ENCODE results near the gene SERGEF.
"Not testable (repeated sequence)": the region's sequence is repeated elsewhere in the genome, so short reads cannot be mapped to it uniquely, and the experiment has no call there.

The SERGEF gene

GRCh38 chr11:18010977-18011586 is 1.8 kb downstream of the SERGEF start:
- no peaks in the 10 kb centered on the region for H3K36me3 ChIP-seq
- H3K4me1 ChIP-seq (ENCODE audit: control insufficient read depth in 1 of 2, insufficient read depth in 1 of 2, low read depth in 1 of 2, low read length in 1 of 2) = peaks cover 10 to 11% of the 10 kb centered on the region in 2 experiments
- no peaks in the 10 kb centered on the region for H3K9me3 ChIP-seq
- H3K4me3 ChIP-seq (ENCODE audit: low read depth in 1 of 2, low read length in 1 of 2) = no peak overlapping the region
- TF ChIP-seq CTCF (IDR thresholded peaks at IDR 0.05) = no peak
- H3K27ac ChIP-seq = peak overlapping the region; percentile 57
- H3K27me3 ChIP-seq = peaks cover 26% of the 10 kb centered on the region

- H3K36me3 ChIP-seq = no peaks in the 10 kb centered on the region
- H3K27ac ChIP-seq = no peak overlapping the region
- no peaks in the 10 kb centered on the region for H3K9me3 ChIP-seq
- H3K27me3 ChIP-seq = peaks cover 17% of the 10 kb centered on the region
- no peak overlapping the region for H3K4me3 ChIP-seq (ENCODE audit: low read depth in 1 of 2, low read length in 1 of 2)
- TF ChIP-seq CTCF (IDR thresholded peaks at IDR 0.05) = no peak
- H3K4me1 ChIP-seq (ENCODE audit: control insufficient read depth in 1 of 2, insufficient read depth in 1 of 2, low read depth in 1 of 2, low read length in 1 of 2) = peaks cover 11 to 17% of the 10 kb centered on the region in 2 experiments
These were observed 2.7 kb downstream of the SERGEF start for GRCh38 chr11:18010121-18010670.

GRCh38 chr11:18005376-18006129 is 7.3 kb downstream of the SERGEF start:
- Histone ChIP-seq H3K36me3 (no peaks in the 10 kb centered on the region), H3K4me1 (ENCODE audit: control insufficient read depth in 1 of 2, insufficient read depth in 1 of 2, low read depth in 1 of 2, low read length in 1 of 2) (peaks cover 0 to 7% of the 10 kb centered on the region in 2 experiments), H3K4me3 (ENCODE audit: low read depth in 1 of 2, low read length in 1 of 2) (no peak overlapping the region), H3K9me3 (no peaks in the 10 kb centered on the region), H3K27me3 (no peaks in the 10 kb centered on the region), H3K27ac (no peak overlapping the region)
- no peak for TF ChIP-seq CTCF (IDR thresholded peaks at IDR 0.05)

- Histone ChIP-seq H3K36me3 (no peaks in the 10 kb centered on the region), H3K4me3 (ENCODE audit: low read depth in 1 of 2, low read length in 1 of 2) (no peak overlapping the region), H3K4me1 (ENCODE audit: control insufficient read depth in 1 of 2, insufficient read depth in 1 of 2, low read depth in 1 of 2, low read length in 1 of 2) (peaks cover 0 to 7% of the 10 kb centered on the region in 2 experiments), H3K27me3 (no peaks in the 10 kb centered on the region), H3K27ac (no peak overlapping the region), H3K9me3 (no peaks in the 10 kb centered on the region)
- TF ChIP-seq CTCF (IDR thresholded peaks at IDR 0.05) = no peak
These were observed 11.7 kb downstream of the SERGEF start for GRCh38 chr11:18001191-18001590.

GRCh38 chr11:18000760-18001159 is 12.1 kb downstream of the SERGEF start:
- no peaks in the 10 kb centered on the region for H3K36me3 ChIP-seq
- no peaks in the 10 kb centered on the region for H3K27me3 ChIP-seq
- TF ChIP-seq CTCF (IDR thresholded peaks at IDR 0.05) = no peak
- peaks cover 0 to 5% of the 10 kb centered on the region in 2 experiments for H3K4me1 ChIP-seq (ENCODE audit: control insufficient read depth in 1 of 2, insufficient read depth in 1 of 2, low read depth in 1 of 2, low read length in 1 of 2)
- H3K27ac ChIP-seq = no peak overlapping the region
- no peak overlapping the region for H3K4me3 ChIP-seq (ENCODE audit: low read depth in 1 of 2, low read length in 1 of 2)
- H3K9me3 ChIP-seq = no peaks in the 10 kb centered on the region

GRCh38 chr11:18000128-18000527 is 12.7 kb downstream of the SERGEF start:
- H3K27me3 ChIP-seq; H3K27ac ChIP-seq; H3K4me3 ChIP-seq (ENCODE audit: low read depth in 1 of 2, low read length in 1 of 2); H3K9me3 ChIP-seq; H3K4me1 ChIP-seq (ENCODE audit: control insufficient read depth in 1 of 2, insufficient read depth in 1 of 2, low read depth in 1 of 2, low read length in 1 of 2); H3K36me3 ChIP-seq: not testable (repeated sequence)
